DND-41 (cell line): ENCODE measurements around the gene RHOBTB3.

Experiments
- ATAC-seq: fragments of 200-7000 bp; cut with Tn5 transposase; 3 replicates; pipeline ENCODE4 v1.9.1; 2021; ENCODE audit warnings: low read depth; ENCODE audit not compliant: insufficient read depth
- DNase-seq: peaks from one replicate; pipeline ENCODE4 v3.0.0-alpha.2; 2020
- H2AFZ ChIP-seq: 2 replicates; pipeline ENCODE4 v1.6.0; 2012; ENCODE audit warnings: low read depth, low read length
- H3K27ac ChIP-seq: 2 replicates; pipeline ENCODE4 v1.5.1; 2012; ENCODE audit warnings: low read length, inconsistent platforms
- H3K27me3 ChIP-seq: fragments of 200-600 bp; sonication (generic); 2 replicates; pipeline ENCODE4 v1.6.0; 2012; ENCODE audit warnings: low read length, mild to moderate bottlenecking, inconsistent platforms; ENCODE audit not compliant: insufficient read depth, poor library complexity
- H3K36me3 ChIP-seq: 2 replicates; pipeline ENCODE4 v1.5.1; 2012; ENCODE audit warnings: low read length, inconsistent platforms; ENCODE audit not compliant: insufficient read depth
- H3K4me1 ChIP-seq: 2 replicates; pipeline ENCODE4 v1.5.1; 2012; ENCODE audit warnings: mild to moderate bottlenecking, low read length; ENCODE audit not compliant: insufficient read depth
- H3K4me2 ChIP-seq: 2 replicates; pipeline ENCODE4 v1.6.0; 2012; ENCODE audit warnings: mild to moderate bottlenecking, moderate library complexity, low read length, inconsistent platforms; ENCODE audit not compliant: insufficient read depth
- H3K4me3 ChIP-seq, 2 experiments: fragments of 200-600 bp in 1 of 2; shearing (Covaris generic) in 1 of 2; 2 replicates each; pipeline ENCODE4 v1.5.1; 2012 to 2016; ENCODE audit warnings: inconsistent platforms in 2 of 2, low read length in 2 of 2, mild to moderate bottlenecking in 2 of 2, low read depth in 1 of 2, moderate library complexity in 1 of 2
- H3K79me2 ChIP-seq: 2 replicates; pipeline ENCODE4 v1.6.0; 2012; ENCODE audit warnings: low read length, inconsistent platforms; ENCODE audit not compliant: insufficient read depth
- H3K9ac ChIP-seq: 2 replicates; pipeline ENCODE4 v1.6.0; 2012; ENCODE audit warnings: low read depth, mild to moderate bottlenecking, inconsistent platforms, low read length, moderate library complexity
- H3K9me3 ChIP-seq: 2 replicates; pipeline ENCODE4 v1.5.1; 2012; ENCODE audit warnings: low read length, moderate library complexity, mild to moderate bottlenecking, inconsistent platforms; ENCODE audit not compliant: insufficient read depth, severe bottlenecking
- H4K20me1 ChIP-seq: 2 replicates; pipeline ENCODE4 v1.6.0; 2012; ENCODE audit warnings: low read length; ENCODE audit not compliant: insufficient read depth
- CTCF ChIP-seq: IDR thresholded peaks from 2 replicates; pipeline ENCODE4 v1.5.1; 2012; ENCODE audit warnings: borderline replicate concordance, low read length, moderate library complexity, mild to moderate bottlenecking; ENCODE audit not compliant: poor library complexity, severe bottlenecking; ENCODE audit errors: extremely low read depth
- EZH2 ChIP-seq: IDR thresholded peaks from 3 replicates; pipeline ENCODE4 v1.6.1; 2012; ENCODE audit warnings: borderline replicate concordance, low read depth, mild to moderate bottlenecking, moderate library complexity, low read length, inconsistent platforms; ENCODE audit not compliant: severe bottlenecking

The RHOBTB3 gene

GRCh38 chr5:95826949-95827891, 96.1 kb downstream of the RHOBTB3 start:
- H3K9me3 ChIP-seq: no peaks in the 10 kb centered on the region
- H3K79me2 ChIP-seq: peaks cover 3% of the 10 kb centered on the region
- no peak overlapping the region for H3K27ac ChIP-seq
- no peak for DNase-seq
- no peak overlapping the region for H3K9ac ChIP-seq
- no peak overlapping the region for H3K4me3 ChIP-seq
- ATAC-seq: no peak
- H2AFZ ChIP-seq: no peak overlapping the region
- TF ChIP-seq CTCF (no peak), EZH2 (no peak)
- H3K27me3 ChIP-seq: no peaks in the 10 kb centered on the region
- H3K36me3 ChIP-seq: no peaks in the 10 kb centered on the region
- no peak overlapping the region for H3K4me2 ChIP-seq
- no peaks in the 10 kb centered on the region for H4K20me1 ChIP-seq
- H3K4me1 ChIP-seq: peaks cover 40% of the 10 kb centered on the region

- ATAC-seq (no peak), DNase-seq (no peak)
- Histone ChIP-seq H3K4me2 (no peak overlapping the region), H3K27me3 (no peaks in the 10 kb centered on the region), H4K20me1 (no peaks in the 10 kb centered on the region), H3K4me1 (peaks cover 44% of the 10 kb centered on the region), H3K27ac (no peak overlapping the region), H3K9ac (no peak overlapping the region), H3K9me3 (no peaks in the 10 kb centered on the region), H2AFZ (no peak overlapping the region), H3K36me3 (no peaks in the 10 kb centered on the region), H3K4me3 (no peak overlapping the region), H3K79me2 (no peaks in the 10 kb centered on the region)
- TF ChIP-seq CTCF (no peak), EZH2 (no peak)
Measured at GRCh38 chr5:95827892-95828246, 96.7 kb downstream of the RHOBTB3 start.

- no peak overlapping the region for H3K4me3 ChIP-seq
- TF ChIP-seq EZH2: no peak
- no peak for TF ChIP-seq CTCF
- DNase-seq (no peak), ATAC-seq (no peak)
- no peaks in the 10 kb centered on the region for H3K9me3 ChIP-seq
- no peaks in the 10 kb centered on the region for H3K36me3 ChIP-seq
- no peak overlapping the region for H3K9ac ChIP-seq
- H3K4me2 ChIP-seq: no peak overlapping the region
- H3K4me1 ChIP-seq: peaks cover 41% of the 10 kb centered on the region
- no peak overlapping the region for H3K27ac ChIP-seq
- no peaks in the 10 kb centered on the region for H3K79me2 ChIP-seq
- H2AFZ ChIP-seq: no peak overlapping the region
- H4K20me1 ChIP-seq: no peaks in the 10 kb centered on the region
- H3K27me3 ChIP-seq: no peaks in the 10 kb centered on the region
Measured at GRCh38 chr5:95830226-95830625, 99.1 kb downstream of the RHOBTB3 start.
